Skin epidermis (tissue), 12 donors: ENCODE results near the gene TMEM174.
"Not testable (repeated sequence)": the region's sequence is repeated elsewhere in the genome, so short reads cannot be mapped to it uniquely, and the experiment has no call there.

Source experiments
- H3K27ac ChIP-seq, 21 experiments: fragments of 200-600 bp; sonication (generic) in 11 of 21; one replicate each; pipeline ENCODE4 v1.5.0; 2020; ENCODE audit warnings: mild to moderate bottlenecking in 3 of 21, inconsistent platforms in 2 of 21, moderate library complexity in 2 of 21
- H3K4me3 ChIP-seq, 7 experiments: fragments of 200-600 bp; sonication (generic) in 2 of 7; one replicate each; pipeline ENCODE4 v1.5.0; 2020; ENCODE audit warnings: inconsistent platforms in 2 of 7, mild to moderate bottlenecking in 2 of 7, moderate library complexity in 1 of 7

TMEM174 gene

DNA sequence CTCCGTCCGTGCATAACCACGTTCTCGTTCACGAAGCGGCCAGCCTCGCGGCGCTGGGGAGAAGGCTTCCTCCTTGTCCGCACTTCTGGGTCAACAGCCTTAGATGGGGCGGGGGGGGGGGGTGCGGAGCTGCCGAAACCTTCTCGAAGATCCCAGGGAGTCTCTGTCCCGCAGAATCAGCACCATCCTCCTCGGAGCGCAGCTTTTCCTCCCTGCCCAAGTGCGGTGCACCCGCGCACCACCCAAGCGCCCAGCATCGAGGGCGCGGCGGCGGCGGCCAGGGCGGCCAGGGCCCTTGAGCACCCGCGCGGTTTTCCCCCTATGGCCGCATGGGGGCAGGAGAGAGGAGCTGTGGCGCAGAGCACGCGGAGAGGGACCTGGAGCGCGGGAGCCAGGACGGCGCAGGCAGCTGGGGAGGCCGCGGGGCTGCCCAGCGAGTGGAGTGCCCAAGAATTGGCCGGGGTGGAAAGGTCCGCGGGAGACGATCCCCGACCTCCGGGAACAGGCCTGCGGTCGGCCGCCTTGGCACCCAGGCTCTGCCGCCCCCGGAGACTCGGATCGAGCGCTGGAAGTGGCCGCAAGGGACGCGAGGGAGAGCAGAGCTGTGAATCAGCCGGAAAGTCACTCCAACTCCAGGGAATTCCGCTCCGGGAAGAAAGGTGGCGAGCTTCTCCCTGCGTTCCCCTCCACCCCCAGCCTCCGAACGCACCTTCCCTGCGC lies 43.1 kb downstream of the TMEM174 start:
- H3K4me3 ChIP-seq: peak overlapping the region in 5 of 7 experiments; percentile 1 to 38 (median 32)

DNA sequence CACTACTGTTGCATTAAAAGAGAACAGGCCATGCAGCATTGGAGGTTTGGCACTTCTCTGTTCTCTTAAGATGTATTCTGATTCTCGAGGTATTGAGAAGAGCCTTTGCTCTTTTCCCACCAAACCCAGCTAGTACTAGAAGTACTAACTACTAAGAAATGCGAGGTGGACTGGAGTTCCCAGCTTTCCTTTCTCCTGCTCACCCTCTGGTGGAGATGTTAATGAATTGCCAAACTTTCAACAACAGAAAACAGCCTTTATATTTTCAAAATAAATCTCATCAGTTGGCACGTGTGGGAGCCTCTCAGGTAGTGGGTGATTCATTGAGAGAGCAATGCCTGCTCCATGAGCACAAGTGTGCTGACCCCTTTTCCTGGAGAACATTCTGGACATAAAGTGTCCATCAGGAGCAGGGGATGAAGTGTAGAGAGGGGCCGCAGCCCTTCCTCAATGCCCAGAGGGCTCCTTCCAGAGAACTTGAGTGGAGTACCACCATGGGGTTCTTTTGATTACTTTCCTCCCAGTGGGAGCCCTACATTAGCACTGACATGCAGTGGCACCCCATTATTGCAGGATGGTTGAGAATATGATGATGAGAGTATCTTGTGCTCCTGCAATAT lies 45.7 kb downstream of the TMEM174 start:
- Histone ChIP-seq H3K4me3 (no peak overlapping the region), H3K27ac (no peak overlapping the region)

More for the DNA sequence above, 43.1 kb downstream of the TMEM174 start:
- peak overlapping the region in 6 of 21 experiments; percentile 1 to 61 (median 23) for H3K27ac ChIP-seq

DNA sequence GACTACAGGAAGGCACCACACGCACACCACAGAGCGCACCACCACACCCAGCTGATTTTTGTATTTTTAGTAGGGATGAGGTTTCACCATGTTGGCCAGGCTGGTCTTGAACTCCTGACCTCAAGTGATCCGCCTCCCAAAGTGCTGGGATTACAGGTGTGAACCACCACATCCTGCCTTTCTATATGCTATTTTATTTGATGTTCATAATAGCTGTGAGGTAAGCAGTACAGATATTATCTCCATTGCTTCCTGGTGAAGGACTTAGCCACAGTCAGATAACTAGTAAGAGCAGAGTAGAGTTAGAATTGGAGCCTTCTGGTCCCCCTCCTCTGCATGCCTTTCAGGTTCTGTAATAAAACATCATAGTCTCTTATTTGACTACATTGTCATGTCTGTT lies 46.3 kb downstream of the TMEM174 start:
- H3K4me3 ChIP-seq, H3K27ac ChIP-seq: not testable (repeated sequence)

- Histone ChIP-seq H3K4me3 (no peak overlapping the region), H3K27ac (no peak overlapping the region)
Observed at GRCh38 chr5:73221161-73221560, 48.2 kb downstream of the TMEM174 start.

DNA sequence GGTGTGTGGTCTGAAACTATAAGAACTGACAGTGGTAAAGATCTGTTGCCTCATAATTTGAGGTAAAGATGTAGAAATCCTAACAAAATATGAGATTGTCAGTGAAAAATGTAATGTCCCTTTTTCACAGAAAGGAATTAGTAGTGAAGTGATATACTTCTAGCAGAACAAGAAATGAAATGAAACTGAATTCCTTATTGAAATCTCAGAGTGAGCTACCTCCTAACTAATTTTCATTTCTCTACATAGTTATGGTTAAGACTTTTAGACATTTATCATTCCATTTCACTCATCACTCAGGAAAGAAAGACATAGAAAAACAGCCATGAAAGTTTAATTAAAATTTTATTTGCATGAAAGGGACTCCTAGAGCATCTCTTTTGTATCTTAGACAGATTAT lies 48.7 kb downstream of the TMEM174 start:
- H3K4me3 ChIP-seq: no peak overlapping the region
- H3K27ac ChIP-seq: no peak overlapping the region

GRCh38 chr5:73222173-73222572 lies 49.2 kb downstream of the TMEM174 start:
- Histone ChIP-seq H3K4me3 (no peak overlapping the region), H3K27ac (no peak overlapping the region)
